GM23248 (cell line): ENCODE measurements around the gene HIVEP3. TPM values are rescaled to one million over a fixed set of nuclear protein-coding genes. Genes with fewer than 3 reads are reported as not detected.

Experiments
- DNase-seq: peaks from one replicate; pipeline ENCODE4 v3.0.0-alpha.2; 2015
- H2AFZ ChIP-seq: fragments of 200-600 bp; sonication (generic); 2 replicates; pipeline ENCODE4 v1.6.1; 2016; ENCODE audit warnings: antibody characterized with exemption
- H3F3A ChIP-seq: fragments of 200-600 bp; sonication (generic); 2 replicates; pipeline ENCODE4 v1.6.1; 2016; ENCODE audit warnings: mild to moderate bottlenecking, antibody characterized with exemption, mixed run types; ENCODE audit not compliant: insufficient read depth
- H3K27ac ChIP-seq: fragments of 200-600 bp; sonication (generic); 2 replicates; pipeline ENCODE4 v1.5.1; 2016; ENCODE audit warnings: mild to moderate bottlenecking
- H3K27me3 ChIP-seq: fragments of 200-600 bp; sonication (generic); replicated peaks from 2 replicates; pipeline ENCODE4 v1.6.1; 2016; ENCODE audit warnings: mild to moderate bottlenecking; ENCODE audit not compliant: insufficient read depth
- H3K36me3 ChIP-seq: fragments of 200-600 bp; sonication (generic); 2 replicates; pipeline ENCODE4 v1.6.1; 2016; ENCODE audit warnings: low read depth, mild to moderate bottlenecking
- H3K4me1 ChIP-seq: fragments of 200-600 bp; sonication (generic); 2 replicates; pipeline ENCODE4 v1.6.1; 2016; ENCODE audit warnings: mild to moderate bottlenecking; ENCODE audit not compliant: insufficient read depth
- H3K4me2 ChIP-seq: fragments of 200-600 bp; sonication (generic); one replicate; pipeline ENCODE4 v1.6.1; 2016; ENCODE audit warnings: mild to moderate bottlenecking; ENCODE audit not compliant: unreplicated experiment
- H3K4me3 ChIP-seq: fragments of 200-600 bp; sonication (generic); 2 replicates; pipeline ENCODE4 v1.5.1; 2016; ENCODE audit warnings: mild to moderate bottlenecking
- H3K79me2 ChIP-seq: fragments of 200-600 bp; sonication (generic); 2 replicates; pipeline ENCODE4 v1.6.1; 2016; ENCODE audit warnings: mild to moderate bottlenecking; ENCODE audit not compliant: insufficient read depth
- H3K9ac ChIP-seq: fragments of 200-600 bp; sonication (generic); 2 replicates; pipeline ENCODE4 v1.6.1; 2016; ENCODE audit warnings: mild to moderate bottlenecking
- H3K9me2 ChIP-seq: fragments of 200-600 bp; sonication (generic); 2 replicates; pipeline ENCODE4 v1.6.1; 2016; ENCODE audit warnings: mixed run types, mild to moderate bottlenecking, moderate library complexity; ENCODE audit not compliant: insufficient read depth
- H3K9me3 ChIP-seq: fragments of 200-600 bp; sonication (generic); one replicate; pipeline ENCODE4 v1.6.1; 2017; ENCODE audit warnings: low read depth
- H4K20me1 ChIP-seq: fragments of 200-600 bp; sonication (generic); 2 replicates; pipeline ENCODE4 v1.6.0; 2016; ENCODE audit not compliant: insufficient read depth
- EZH2 ChIP-seq: fragments of 200-600 bp; sonication (generic); IDR thresholded peaks from 2 replicates; pipeline ENCODE4 v1.6.1; 2018; ENCODE audit warnings: antibody characterized with exemption, mild to moderate bottlenecking; ENCODE audit not compliant: insufficient read depth, poor library complexity, severe bottlenecking
- EZH2phosphoT487 ChIP-seq: fragments of 200-600 bp; sonication (generic); IDR thresholded peaks from 2 replicates; pipeline ENCODE4 v1.6.1; 2018; ENCODE audit warnings: antibody characterized with exemption, moderate library complexity, mild to moderate bottlenecking, low read depth; ENCODE audit not compliant: insufficient read depth
- WGBS, 2 experiments: methylation state at CpG; one replicate each; pipeline ENCODE4 v1.1.6; 2015 to 2017; ENCODE audit warnings: low lambda C conversion rate in 2 of 2, low coverage in 1 of 2; ENCODE audit errors: missing lambda C conversion rate in 2 of 2; 5-methylcytosine and 5-hydroxymethylcytosine counted together
- in situ Hi-C: fragments of 300-500 bp; cut with MboI; formaldehyde crosslinking; loops from 2 replicates; pipeline ENCODE4 v1.15.0; 2020
- polyA plus RNA-seq: library from polyadenylated mRNA; unstranded; fragments of >200 nt; fragmentation: Nextera tagmentation; extraction: Ambion mirVana; gene quantifications from 2 replicates; pipeline ENCODE4 v1.2.1, GENCODE V29; 2016
- total RNA-seq: library from RNA; depleted of rRNA; stranded (reverse); fragments of >200 nt; shearing (Covaris generic); gene quantifications from 2 replicates; pipeline ENCODE4 v1.2.3, GENCODE V29; 2014

HIVEP3 gene
- total and polyA plus RNA-seq, 2 experiments from 2014 or later: 1.7 to 7.2 TPM

DNA sequence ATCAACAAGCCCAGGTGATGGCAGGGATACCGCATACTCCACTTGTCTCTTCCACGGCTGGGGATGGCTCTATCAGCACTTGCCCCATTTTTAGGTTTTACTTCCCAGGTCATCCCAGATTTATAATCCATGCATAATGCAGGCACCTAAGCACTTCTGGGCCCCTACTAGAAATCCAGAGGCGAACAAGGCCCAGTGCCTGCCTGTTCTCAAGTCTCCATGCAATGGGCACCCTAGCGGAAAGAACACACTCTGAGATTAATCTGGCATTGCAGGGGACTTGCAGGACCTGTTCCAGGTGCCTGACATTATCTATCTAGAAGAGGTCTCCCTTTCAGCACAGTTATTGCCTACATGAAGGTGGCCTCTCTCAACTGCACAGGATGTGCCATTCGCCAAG lies 39.8 kb downstream of the HIVEP3 start:
- no peak for DNase-seq
- no peak overlapping the region for H3K27ac ChIP-seq
- no peaks in the 10 kb centered on the region for H3K9me2 ChIP-seq
- in situ Hi-C loops: no loop called here
- no peaks in the 10 kb centered on the region for H3K79me2 ChIP-seq
- no peaks in the 10 kb centered on the region for H3K27me3 ChIP-seq
- peaks cover 11% of the 10 kb centered on the region; the same call in 1 of the 2 replicates for H3F3A ChIP-seq
- H3K36me3 ChIP-seq: no peaks in the 10 kb centered on the region
- no peak overlapping the region for H3K4me2 ChIP-seq
- WGBS, 2 experiments: 98% methylated on average over 5 of the region's 5 CpGs
- no peaks in the 10 kb centered on the region for H4K20me1 ChIP-seq
- H3K4me1 ChIP-seq: peaks cover 16% of the 10 kb centered on the region
- TF ChIP-seq EZH2 (no peak), EZH2phosphoT487 (no peak)
- no peak overlapping the region for H3K4me3 ChIP-seq
- H2AFZ ChIP-seq: no peak overlapping the region
- H3K9ac ChIP-seq: no peak overlapping the region
- no peaks in the 10 kb centered on the region for H3K9me3 ChIP-seq

DNA sequence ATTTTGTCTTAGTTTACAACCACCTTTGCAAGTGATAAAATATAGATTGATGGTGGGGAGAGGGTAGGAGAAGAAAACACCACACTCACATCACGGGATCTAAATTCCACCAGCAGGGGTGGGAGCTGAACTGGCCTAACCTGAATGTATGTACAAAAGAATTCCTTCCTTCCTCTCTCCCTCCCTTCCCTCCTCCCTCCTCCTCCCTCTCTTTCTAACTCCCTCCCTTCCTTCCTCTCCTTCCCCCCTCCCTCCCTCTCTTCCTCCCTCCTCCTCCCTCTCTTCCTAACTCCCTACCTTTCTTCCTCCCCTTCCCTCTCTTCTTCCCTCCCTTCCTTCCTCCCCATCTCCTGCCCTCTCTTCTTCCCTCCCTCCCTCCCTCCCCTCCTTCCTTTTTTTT lies 40.2 kb downstream of the HIVEP3 start:
- Histone ChIP-seq H3K4me3 (no peak overlapping the region), H3K36me3 (no peaks in the 10 kb centered on the region), H3K4me2 (no peak overlapping the region), H3K9ac (no peak overlapping the region), H3K4me1 (peaks cover 16% of the 10 kb centered on the region), H4K20me1 (no peaks in the 10 kb centered on the region), H2AFZ (no peak overlapping the region), H3K79me2 (no peaks in the 10 kb centered on the region), H3F3A (peaks cover 11% of the 10 kb centered on the region; the same call in 1 of the 2 replicates), H3K27ac (no peak overlapping the region), H3K9me2 (no peaks in the 10 kb centered on the region), H3K27me3 (no peaks in the 10 kb centered on the region), H3K9me3 (no peaks in the 10 kb centered on the region)
- 94 to 100% methylated on average over 1 of the region's 1 CpG for WGBS, 2 experiments
- in situ Hi-C loops: no loop called here
- DNase-seq: no peak
- no peak for TF ChIP-seq EZH2phosphoT487
- TF ChIP-seq EZH2: no peak

DNA sequence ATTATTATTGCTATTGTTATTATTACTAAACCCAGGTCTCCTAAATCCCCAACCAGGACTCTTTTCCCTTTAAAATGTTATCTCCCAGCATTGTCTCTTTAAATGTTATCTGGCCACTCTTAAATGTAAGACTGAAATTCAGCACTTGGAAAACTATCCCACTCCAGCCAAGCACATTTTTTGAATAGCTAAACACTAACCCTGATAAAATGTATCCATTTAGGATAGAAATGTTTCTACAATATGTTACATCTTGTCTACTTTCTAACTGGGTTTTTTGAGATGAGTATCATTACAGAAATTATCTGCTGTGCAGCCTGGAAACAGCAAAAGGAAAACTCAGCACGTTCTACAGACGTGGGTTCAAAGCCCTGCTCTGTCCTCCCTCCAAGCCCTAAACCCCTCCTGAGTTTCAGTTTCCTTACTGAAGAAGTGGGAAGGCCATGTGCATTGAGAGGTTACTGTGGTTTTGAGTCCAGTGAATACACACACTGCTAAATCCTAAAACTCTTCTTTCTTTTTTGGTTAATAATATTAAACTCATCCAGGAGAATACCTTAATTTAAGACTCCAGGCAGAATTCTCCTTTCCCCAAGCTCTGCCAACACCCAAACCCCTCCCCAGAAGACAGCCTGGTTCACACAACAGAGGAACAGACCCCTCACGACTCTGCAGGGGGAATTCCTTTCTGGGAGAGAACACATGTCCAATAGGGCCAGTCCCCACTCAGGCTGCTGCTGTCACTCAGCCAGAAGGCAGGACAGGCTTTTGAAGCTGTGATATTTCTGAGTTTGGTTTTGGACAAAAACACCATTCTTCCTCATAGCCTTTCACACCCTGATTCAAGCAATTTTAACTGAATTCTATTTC lies 41.9 kb downstream of the HIVEP3 start:
- in situ Hi-C loops: no loop called here
- Histone ChIP-seq H3K9ac (no peak overlapping the region; the same call in 1 of the 2 replicates), H3K27ac (peak overlapping the region; percentile 13), H3K4me1 (peaks cover 16% of the 10 kb centered on the region), H3K4me3 (peak overlapping the region; percentile 33; the same call in 1 of the 2 replicates), H3K36me3 (no peaks in the 10 kb centered on the region), H3K79me2 (no peaks in the 10 kb centered on the region), H3K9me2 (no peaks in the 10 kb centered on the region), H3K4me2 (peak overlapping the region; percentile 58), H3F3A (peaks cover 11% of the 10 kb centered on the region; the same call in 1 of the 2 replicates), H4K20me1 (no peaks in the 10 kb centered on the region), H2AFZ (peak overlapping the region; percentile 51), H3K27me3 (no peaks in the 10 kb centered on the region), H3K9me3 (no peaks in the 10 kb centered on the region)
- WGBS, 2 experiments: 32 to 43% methylated on average over 3 of the region's 3 CpGs
- TF ChIP-seq EZH2 (no peak), EZH2phosphoT487 (no peak)
- DNase-seq: peak; percentile 41

DNA sequence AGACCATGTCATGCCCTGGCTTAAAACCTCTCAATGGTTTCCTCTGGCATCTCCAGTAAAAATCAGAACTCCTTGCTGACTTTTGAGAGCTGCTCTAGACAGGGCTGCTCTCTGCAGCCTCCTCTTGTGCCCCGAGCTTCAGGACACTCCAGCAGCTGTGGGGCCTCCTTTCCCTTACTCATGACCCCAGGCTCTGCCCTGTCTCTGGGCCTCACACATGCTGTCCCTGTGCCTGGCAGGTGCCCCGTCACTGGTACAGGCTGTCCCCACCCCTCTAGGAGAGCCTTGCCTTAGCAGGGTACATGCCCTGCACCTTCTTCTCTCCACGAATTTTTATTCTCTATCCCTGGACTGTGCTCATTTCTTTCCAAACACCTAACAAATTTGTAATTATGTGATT lies 43.2 kb downstream of the HIVEP3 start:
- Histone ChIP-seq H3K27ac (no peak overlapping the region), H4K20me1 (no peaks in the 10 kb centered on the region), H3K79me2 (no peaks in the 10 kb centered on the region), H3F3A (peaks cover 17% of the 10 kb centered on the region; the same call in 1 of the 2 replicates), H3K4me2 (no peak overlapping the region), H3K36me3 (no peaks in the 10 kb centered on the region), H3K27me3 (no peaks in the 10 kb centered on the region), H3K9ac (no peak overlapping the region), H3K4me3 (no peak overlapping the region), H3K4me1 (peaks cover 20% of the 10 kb centered on the region), H2AFZ (no peak overlapping the region), H3K9me2 (no peaks in the 10 kb centered on the region), H3K9me3 (no peaks in the 10 kb centered on the region)
- DNase-seq: no peak
- TF ChIP-seq EZH2phosphoT487 (no peak), EZH2 (no peak)
- WGBS, 2 experiments: 84 to 90% methylated on average over 3 of the region's 3 CpGs
- in situ Hi-C loops: no loop called here
